Ramos (cell line): ENCODE data around the gene ZNF491.
"Not testable (repeated sequence)": the region's sequence is repeated elsewhere in the genome, so short reads cannot be mapped to it uniquely, and the experiment has no call there.

Source experiments
- in situ Hi-C: fragments of 300-500 bp; cut with MboI; formaldehyde crosslinking; loops from one replicate; pipeline ENCODE4 v1.14.3; 2022; ENCODE audit warnings: low sequenced_read_pairs; ENCODE audit not compliant: unreplicated experiment

Gene ZNF491

GRCh38 chr19:11798391-11799330, at the start of gene ZNF491:
Gene ZNF491 (plus strand): TSS chr19:11798523. CDS start chr19:11805954, 7,431 bp downstream.
- in situ Hi-C loops: no loop called here

GRCh38 chr19:11749751-11750150, 48.6 kb upstream of the ZNF491 start:
- in situ Hi-C loops: no loop called here

GRCh38 chr19:11752244-11752736, 46.0 kb upstream of the ZNF491 start:
- in situ Hi-C loops: no loop called here

GRCh38 chr19:11754663-11755062, 43.7 kb upstream of the ZNF491 start:
- in situ Hi-C loops: no loop called here

- in situ Hi-C loops: no loop called here
These were observed 41.4 kb upstream of the ZNF491 start for GRCh38 chr19:11756965-11757364.

GRCh38 chr19:11759805-11760204, 38.5 kb upstream of the ZNF491 start:
- in situ Hi-C loops: no loop called here

GRCh38 chr19:11763117-11763516, 35.2 kb upstream of the ZNF491 start:
- in situ Hi-C loops: no loop called here

GRCh38 chr19:11763611-11764010, 34.7 kb upstream of the ZNF491 start:
- in situ Hi-C loops: no loop called here

GRCh38 chr19:11766597-11767591, 31.4 kb upstream of the ZNF491 start, which contains the start of gene ZNF441:
Gene ZNF441 (plus strand): TSS chr19:11767000. CDS start chr19:11767194, 194 bp downstream.
- in situ Hi-C loops: no loop called here

GRCh38 chr19:11767633-11768133, 30.6 kb upstream of the ZNF491 start:
- in situ Hi-C loops: no loop called here

GRCh38 chr19:11769995-11770394, 28.3 kb upstream of the ZNF491 start:
- in situ Hi-C loops: no loop called here

GRCh38 chr19:11771520-11771919, 26.8 kb upstream of the ZNF491 start:
- in situ Hi-C loops: not testable (repeated sequence)

GRCh38 chr19:11776669-11777068, 21.7 kb upstream of the ZNF491 start:
- in situ Hi-C loops: not testable (repeated sequence)

GRCh38 chr19:11780431-11781020, 17.8 kb upstream of the ZNF491 start:
- in situ Hi-C loops: no loop called here

GRCh38 chr19:11781295-11782057, 16.8 kb upstream of the ZNF491 start:
- in situ Hi-C loops: no loop called here

- in situ Hi-C loops: no loop called here
These were observed 14.6 kb upstream of the ZNF491 start for GRCh38 chr19:11783767-11784166.

GRCh38 chr19:11784356-11784755, 14.0 kb upstream of the ZNF491 start:
- in situ Hi-C loops: no loop called here

- in situ Hi-C loops: no loop called here
These were observed 10.8 kb upstream of the ZNF491 start for GRCh38 chr19:11787536-11787935.

GRCh38 chr19:11792942-11793341, 5.4 kb upstream of the ZNF491 start:
- in situ Hi-C loops: no loop called here
